HEK293T (cell line): ENCODE measurements around the gene HGD.

Experiments used
- CTCF ChIA-PET: fragments of 350-600 bp; formaldehyde crosslinking; extraction: SDS; loops from one replicate; lab custom pipeline; 2021; ENCODE audit warnings: antibody characterized with exemption, inconsistent platforms; lab: Yijun Ruan, JAX
- POLR2A ChIA-PET: fragments of 350-600 bp; formaldehyde crosslinking; extraction: SDS; loops from one replicate; lab custom pipeline; 2020; ENCODE audit warnings: antibody characterized with exemption, inconsistent platforms; lab: Yijun Ruan, JAX
- DNase-seq: peaks from one replicate; pipeline ENCODE4 v3.0.0; 2012; ENCODE audit warnings: mixed read lengths; ENCODE audit errors: extremely low spot score
- ARNT ChIP-seq: fragments of 450-650 bp; IDR thresholded peaks from 2 replicates; pipeline ENCODE4 v1.6.1; 2017; ENCODE audit warnings: mild to moderate bottlenecking
- BHLHE40 ChIP-seq: fragments of 450-650 bp; IDR thresholded peaks from 2 replicates; pipeline ENCODE4 v1.6.1; 2016; ENCODE audit warnings: mild to moderate bottlenecking, moderate library complexity, borderline replicate concordance
- CTBP1 ChIP-seq: fragments of 450-650 bp; IDR thresholded peaks from 2 replicates; pipeline ENCODE4 v1.6.1; 2016; ENCODE audit warnings: borderline replicate concordance
- ELF4 ChIP-seq: fragments of 450-650 bp; IDR thresholded peaks from 2 replicates; pipeline ENCODE4 v1.6.1; 2017; ENCODE audit warnings: antibody characterized with exemption
- FOXA1 ChIP-seq: fragments of 450-650 bp; IDR thresholded peaks from 2 replicates; pipeline ENCODE4 v1.6.1; 2016; ENCODE audit warnings: mild to moderate bottlenecking
- FOXK2 ChIP-seq: fragments of 450-650 bp; IDR thresholded peaks from 2 replicates; pipeline ENCODE4 v1.6.1; 2016; ENCODE audit warnings: mild to moderate bottlenecking
- FOXM1 ChIP-seq: fragments of 450-650 bp; IDR thresholded peaks from 2 replicates; pipeline ENCODE4 v1.6.1; 2017; ENCODE audit warnings: mild to moderate bottlenecking, borderline replicate concordance
- HDGF ChIP-seq: fragments of 450-650 bp; IDR thresholded peaks from 2 replicates; pipeline ENCODE4 v1.6.1; 2017; ENCODE audit warnings: antibody characterized with exemption, borderline replicate concordance
- L3MBTL2 ChIP-seq: fragments of 450-650 bp; conservative IDR thresholded peaks from 2 replicates; pipeline ENCODE4 v1.6.1; 2016; ENCODE audit warnings: mild to moderate bottlenecking
- LEF1 ChIP-seq: fragments of 450-650 bp; IDR thresholded peaks from 2 replicates; pipeline ENCODE4 v1.6.1; 2017; ENCODE audit warnings: mild to moderate bottlenecking, borderline replicate concordance
- NFRKB ChIP-seq: fragments of 450-650 bp; IDR thresholded peaks from 2 replicates; pipeline ENCODE4 v1.6.1; 2016; ENCODE audit warnings: mild to moderate bottlenecking, moderate library complexity
- SP1 ChIP-seq: fragments of 450-650 bp; IDR thresholded peaks from 2 replicates; pipeline ENCODE4 v1.6.1; 2017
- SUZ12 ChIP-seq: fragments of 450-650 bp; IDR thresholded peaks from 2 replicates; pipeline ENCODE4 v1.6.1; 2016; ENCODE audit warnings: mild to moderate bottlenecking
- TARDBP ChIP-seq: fragments of 450-650 bp; IDR thresholded peaks from 2 replicates; pipeline ENCODE4 v1.6.1; 2016
- ZNF384 ChIP-seq: fragments of 450-650 bp; IDR thresholded peaks from 2 replicates; pipeline ENCODE4 v1.6.1; 2016
- TF ChIP-seq, protein P1 (sequence below): fragments of 450-650 bp; IDR thresholded peaks from 2 replicates; pipeline ENCODE4 v1.6.1; 2016

The HGD gene

GRCh38 chr3:120597445-120598049, 84.5 kb downstream of the HGD start:
- ChIA-PET CTCF (interaction anchor here (1.1 kb wide), 1 partner anchor 39 kb away, joined by 3 read pairs; no protein-coding TSS in a partner anchor), POLR2A (interaction anchor here (2.9 kb wide), 1 partner anchor 30 kb away, joined by 31 read pairs; no protein-coding TSS in a partner anchor)
- DNase-seq = no peak
- TF ChIP-seq FOXA1 (no peak), NFRKB (no peak), LEF1 (no peak), FOXK2 (no peak)
- TF ChIP-seq, protein P1, sequence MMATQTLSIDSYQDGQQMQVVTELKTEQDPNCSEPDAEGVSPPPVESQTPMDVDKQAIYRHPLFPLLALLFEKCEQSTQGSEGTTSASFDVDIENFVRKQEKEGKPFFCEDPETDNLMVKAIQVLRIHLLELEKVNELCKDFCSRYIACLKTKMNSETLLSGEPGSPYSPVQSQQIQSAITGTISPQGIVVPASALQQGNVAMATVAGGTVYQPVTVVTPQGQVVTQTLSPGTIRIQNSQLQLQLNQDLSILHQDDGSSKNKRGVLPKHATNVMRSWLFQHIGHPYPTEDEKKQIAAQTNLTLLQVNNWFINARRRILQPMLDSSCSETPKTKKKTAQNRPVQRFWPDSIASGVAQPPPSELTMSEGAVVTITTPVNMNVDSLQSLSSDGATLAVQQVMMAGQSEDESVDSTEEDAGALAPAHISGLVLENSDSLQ = no peak

- TF ChIP-seq FOXA1 (no peak), L3MBTL2 (no peak), ARNT (no peak), FOXK2 (no peak), TARDBP (no peak), CTBP1 (no peak)
- TF ChIP-seq, protein P1 = no peak
- POLR2A ChIA-PET = interaction anchor here (1.2 to 2.9 kb wide), 4 partner anchors 9 to 146 kb away, joined by 3 to 31 read pairs (median 4); partner anchors contain the start of gene FSTL1
- no peak for DNase-seq
- CTCF ChIA-PET = interaction anchor here (1.1 kb wide), 1 partner anchor 38 kb away, joined by 3 read pairs; no protein-coding TSS in a partner anchor
Measured at GRCh38 chr3:120596853-120597223, 85.2 kb downstream of the HGD start.

GRCh38 chr3:120596116-120596852, 85.8 kb downstream of the HGD start, which contains the start of gene NDUFB4:
Gene NDUFB4, plus strand, starts transcription at chr3:120596336. Its CDS starts 24 bp downstream, at chr3:120596360.
- ChIA-PET CTCF (interaction anchor here (1.1 to 1.3 kb wide), 3 partner anchors 8 to 179 kb away, joined by 3 to 4 read pairs (median 3); no protein-coding TSS in a partner anchor), POLR2A (interaction anchor here (0.7 to 2.9 kb wide), 18 partner anchors 9 to 501 kb away, joined by 3 to 31 read pairs (median 3); partner anchors contain the start of genes FSTL1, GTF2E1 and RABL3)
- no peak for TF ChIP-seq ARNT
- TF ChIP-seq L3MBTL2 = peak; percentile 33
- peak; percentile 99 for DNase-seq

GRCh38 chr3:120595788-120596115, 86.3 kb downstream of the HGD start:
- no peak for TF ChIP-seq NFRKB
- TF ChIP-seq, protein P1 = 0 out of 2 replicates have a peak, but pooled peaks have one; percentile 16
- DNase-seq = no peak
- CTCF ChIA-PET = interaction anchor here (0.7 to 1.3 kb wide), 4 partner anchors 9 to 325 kb away, joined by 3 to 4 read pairs (median 3); no protein-coding TSS in a partner anchor
- POLR2A ChIA-PET = interaction anchor here (0.7 to 2.9 kb wide), 19 partner anchors 8 to 500 kb away, joined by 3 to 31 read pairs (median 3); partner anchors contain the start of genes FSTL1, GTF2E1 and RABL3

GRCh38 chr3:120587332-120587975, 94.6 kb downstream of the HGD start:
- ChIA-PET POLR2A (interaction anchor here (1.4 kb wide), 1 partner anchor 9 kb away, joined by 5 read pairs; the partner anchor contains the start of gene NDUFB4), CTCF (no interaction called here)
- TF ChIP-seq ARNT (no peak), FOXK2 (no peak), SP1 (no peak), ELF4 (no peak), SUZ12 (no peak), CTBP1 (no peak), HDGF (no peak), L3MBTL2 (no peak), TARDBP (no peak), FOXA1 (no peak), NFRKB (no peak), FOXM1 (no peak), BHLHE40 (no peak), LEF1 (no peak), ZNF384 (no peak)
- TF ChIP-seq, protein P1 = no peak
- no peak for DNase-seq
